Tibial nerve (tissue), 3 donors: ENCODE results near the gene DFFB.

ENCODE experiments used
- POLR2A ChIP-seq, 2 donors: fragments of 450-650 bp; IDR thresholded peaks; one replicate each; pipeline ENCODE4 v1.6.1; 2017; ENCODE audit warnings: antibody characterized with exemption in 2 of 2, mild to moderate bottlenecking in 2 of 2, moderate library complexity in 2 of 2
- TF ChIP-seq, protein P1 (sequence below), 5 experiments: fragments of 200-600 bp in 3 of 5; fragments of 450-650 bp in 2 of 5; sonication (generic) in 3 of 5; IDR thresholded peaks; one replicate each; pipeline ENCODE4 v1.5.1; 2016 to 2019; ENCODE audit warnings: antibody characterized with exemption in 5 of 5, mild to moderate bottlenecking in 3 of 5, moderate library complexity in 2 of 5

DNA sequence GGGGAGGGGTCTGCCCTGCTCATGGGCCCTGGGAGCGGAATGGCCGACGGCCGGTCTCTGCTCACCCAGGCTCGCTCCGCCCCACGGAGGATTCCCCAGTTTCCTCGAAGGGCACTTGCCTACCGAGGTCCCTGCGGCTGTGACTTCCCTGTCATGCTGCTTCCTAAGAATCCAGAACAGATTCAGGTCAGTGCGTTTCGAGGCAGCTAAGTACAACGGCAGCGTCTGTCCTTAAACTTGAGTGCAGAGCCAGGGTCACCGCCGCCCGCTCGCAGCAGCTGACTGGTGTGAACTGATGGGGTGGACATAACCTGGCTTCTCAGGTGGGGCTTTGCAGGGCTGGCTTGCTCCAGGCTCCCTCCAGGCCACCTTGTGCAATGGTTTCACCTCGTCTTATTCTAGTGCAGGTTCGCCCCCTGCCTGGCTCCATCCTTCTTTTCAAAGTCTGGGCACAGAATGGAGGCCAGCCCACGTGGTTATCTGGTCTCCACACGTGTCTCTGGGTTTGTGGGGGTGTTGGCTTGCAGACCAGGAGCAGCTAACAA is 50.4 kb downstream of the DFFB start:
- TF ChIP-seq, protein P1, sequence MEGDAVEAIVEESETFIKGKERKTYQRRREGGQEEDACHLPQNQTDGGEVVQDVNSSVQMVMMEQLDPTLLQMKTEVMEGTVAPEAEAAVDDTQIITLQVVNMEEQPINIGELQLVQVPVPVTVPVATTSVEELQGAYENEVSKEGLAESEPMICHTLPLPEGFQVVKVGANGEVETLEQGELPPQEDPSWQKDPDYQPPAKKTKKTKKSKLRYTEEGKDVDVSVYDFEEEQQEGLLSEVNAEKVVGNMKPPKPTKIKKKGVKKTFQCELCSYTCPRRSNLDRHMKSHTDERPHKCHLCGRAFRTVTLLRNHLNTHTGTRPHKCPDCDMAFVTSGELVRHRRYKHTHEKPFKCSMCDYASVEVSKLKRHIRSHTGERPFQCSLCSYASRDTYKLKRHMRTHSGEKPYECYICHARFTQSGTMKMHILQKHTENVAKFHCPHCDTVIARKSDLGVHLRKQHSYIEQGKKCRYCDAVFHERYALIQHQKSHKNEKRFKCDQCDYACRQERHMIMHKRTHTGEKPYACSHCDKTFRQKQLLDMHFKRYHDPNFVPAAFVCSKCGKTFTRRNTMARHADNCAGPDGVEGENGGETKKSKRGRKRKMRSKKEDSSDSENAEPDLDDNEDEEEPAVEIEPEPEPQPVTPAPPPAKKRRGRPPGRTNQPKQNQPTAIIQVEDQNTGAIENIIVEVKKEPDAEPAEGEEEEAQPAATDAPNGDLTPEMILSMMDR (IDR thresholded peaks at IDR 0.05): no peak
- TF ChIP-seq POLR2A (IDR thresholded peaks at IDR 0.05): no peak
